ENCODE data around the gene CHCHD4. TPM values are rescaled to one million over a fixed set of nuclear protein-coding genes. Genes with fewer than 3 reads are reported as not detected.

Gene CHCHD4
- total RNA-seq, 1 donor from 2014 or later, result 9.8 TPM

- no peaks in the 10 kb centered on the region for H3K36me3 Mint-ChIP-seq (ENCODE audit: low read depth)
- no peak for DNase-seq
- peaks cover 20% of the 10 kb centered on the region for H3K27me3 Mint-ChIP-seq
- no peaks in the 10 kb centered on the region for H3K4me1 Mint-ChIP-seq
- H3K4me3 Mint-ChIP-seq, result no peak overlapping the region
- ChIA-PET CTCF (no interaction called here), POLR2A (no interaction called here)
- no peak for ATAC-seq (ENCODE audit: low read depth)
- TF ChIP-seq CTCF (IDR thresholded peaks at IDR 0.05), result no peak
- intact Hi-C loops (cut with micrococcal nuclease), result no loop called here
- H3K9me3 Mint-ChIP-seq, result no peaks in the 10 kb centered on the region
- H3K27ac Mint-ChIP-seq, result no peak overlapping the region
These were observed 59.8 kb downstream of the CHCHD4 start for GRCh38 chr3:14064910-14065309.

- TF ChIP-seq CTCF (IDR thresholded peaks at IDR 0.05), result no peak
- Mint-ChIP-seq H3K27ac (no peak overlapping the region), H3K4me3 (no peak overlapping the region), H3K27me3 (peaks cover 17% of the 10 kb centered on the region), H3K36me3 (ENCODE audit: low read depth) (no peaks in the 10 kb centered on the region), H3K9me3 (no peaks in the 10 kb centered on the region), H3K4me1 (no peaks in the 10 kb centered on the region)
- ChIA-PET CTCF (no interaction called here), POLR2A (no interaction called here)
- intact Hi-C loops (cut with micrococcal nuclease), result no loop called here
- ATAC-seq (ENCODE audit: low read depth) (no peak), DNase-seq (no peak)
These were observed 61.5 kb downstream of the CHCHD4 start for GRCh38 chr3:14063152-14063551.

Other genes with a start within 250 kb of the CHCHD4 start
- gene WNT7A, start 244.8 kb downstream of the CHCHD4 start, total RNA-seq, result not detected in 2 replicates
- gene TMEM43, start 182 bp upstream of the CHCHD4 start, total RNA-seq, result 30.7 and 32.3 TPM in 2 replicates
- gene XPC, start 53.7 kb upstream of the CHCHD4 start, total RNA-seq, result 35.4 and 35.6 TPM in 2 replicates
- 12.9 and 14.2 TPM in 2 replicates for gene LSM3, start 53.9 kb upstream of the CHCHD4 start, total RNA-seq